Prostate gland (tissue), 2 donors: ENCODE data around the gene FAAP100. TPM values are rescaled to one million over a fixed set of nuclear protein-coding genes. Genes with fewer than 3 reads are reported as not detected.

Experiments
- DNase-seq: peaks from one replicate; pipeline ENCODE4 v3.0.0-alpha.2; 2019; ENCODE audit warnings: low spot score
- H3K27ac ChIP-seq, 2 donors: fragments of 200-600 bp; sonication (generic); 2 replicates each; pipeline ENCODE4 v1.5.1; 2017 to 2019
- H3K27me3 ChIP-seq: fragments of 200-600 bp; sonication (generic); replicated peaks from 2 replicates; pipeline ENCODE4 v1.5.1; 2019; ENCODE audit not compliant: insufficient read depth
- H3K36me3 ChIP-seq, 2 donors: fragments of 200-600 bp; sonication (generic); 1 replicate in 1 of 2; 2 replicates in 1 of 2; pipeline versions ENCODE4 v1.5.1 to v1.8.1; 2017 to 2019
- H3K4me1 ChIP-seq: fragments of 200-600 bp; sonication (generic); replicated peaks from 2 replicates; pipeline ENCODE4 v1.5.1; 2019
- H3K4me3 ChIP-seq, 2 donors: fragments of 200-600 bp; sonication (generic); 2 replicates each; pipeline ENCODE4 v1.5.1; 2017 to 2019
- H3K9me3 ChIP-seq: fragments of 200-600 bp; sonication (generic); 2 replicates; pipeline ENCODE4 v1.5.1; 2017
- POLR2A ChIP-seq: fragments of 450-650 bp; IDR thresholded peaks from one replicate; pipeline ENCODE4 v1.6.1; 2016; ENCODE audit warnings: antibody characterized with exemption, mild to moderate bottlenecking
- POLR2AphosphoS5 ChIP-seq: sonication (generic); formaldehyde crosslinking; IDR thresholded peaks from one replicate; pipeline ENCODE4 v1.6.1; 2017; ENCODE audit warnings: antibody characterized with exemption
- WGBS: methylation state at CpG from one replicate; pipeline ENCODE4 v1.1.5; 2018; 5-methylcytosine and 5-hydroxymethylcytosine counted together
- intact Hi-C: fragments of 100-400 bp; cut with DNase I; formaldehyde crosslinking; loops from one replicate; pipeline ENCODE4 v1.14.2; 2022
- total RNA-seq, 2 donors: library from RNA; depleted of rRNA; stranded (reverse); fragments of >200 nt; gene quantifications; one replicate each; pipeline ENCODE4 v1.1.0, GENCODE V29; 2016
- TF ChIP-seq, protein P1 (sequence below), 4 experiments: fragments of 200-600 bp in 2 of 4; fragments of 450-650 bp in 2 of 4; sonication (generic) in 2 of 4; IDR thresholded peaks; 1 replicate in 3 of 4; 2 replicates in 1 of 4; pipeline ENCODE4 v1.5.1; 2016 to 2019; ENCODE audit warnings: antibody characterized with exemption in 4 of 4, mild to moderate bottlenecking in 2 of 4, moderate library complexity in 2 of 4

Gene FAAP100
- total RNA-seq, 2 donors from 2014 or later = 27.8 to 44.4 TPM

GRCh38 chr17:81528651-81529436, 23.3 kb downstream of the FAAP100 start:
- H3K4me3 ChIP-seq = no peak overlapping the region
- no peak overlapping the region for H3K27ac ChIP-seq
- no peaks in the 10 kb centered on the region for H3K4me1 ChIP-seq
- H3K27me3 ChIP-seq = no peaks in the 10 kb centered on the region
- intact Hi-C loops = no loop called here
- no peaks in the 10 kb centered on the region for H3K36me3 ChIP-seq
- H3K9me3 ChIP-seq = no peaks in the 10 kb centered on the region
- WGBS = 78% methylated on average over 48 of the region's 62 CpGs
- TF ChIP-seq, protein P1, sequence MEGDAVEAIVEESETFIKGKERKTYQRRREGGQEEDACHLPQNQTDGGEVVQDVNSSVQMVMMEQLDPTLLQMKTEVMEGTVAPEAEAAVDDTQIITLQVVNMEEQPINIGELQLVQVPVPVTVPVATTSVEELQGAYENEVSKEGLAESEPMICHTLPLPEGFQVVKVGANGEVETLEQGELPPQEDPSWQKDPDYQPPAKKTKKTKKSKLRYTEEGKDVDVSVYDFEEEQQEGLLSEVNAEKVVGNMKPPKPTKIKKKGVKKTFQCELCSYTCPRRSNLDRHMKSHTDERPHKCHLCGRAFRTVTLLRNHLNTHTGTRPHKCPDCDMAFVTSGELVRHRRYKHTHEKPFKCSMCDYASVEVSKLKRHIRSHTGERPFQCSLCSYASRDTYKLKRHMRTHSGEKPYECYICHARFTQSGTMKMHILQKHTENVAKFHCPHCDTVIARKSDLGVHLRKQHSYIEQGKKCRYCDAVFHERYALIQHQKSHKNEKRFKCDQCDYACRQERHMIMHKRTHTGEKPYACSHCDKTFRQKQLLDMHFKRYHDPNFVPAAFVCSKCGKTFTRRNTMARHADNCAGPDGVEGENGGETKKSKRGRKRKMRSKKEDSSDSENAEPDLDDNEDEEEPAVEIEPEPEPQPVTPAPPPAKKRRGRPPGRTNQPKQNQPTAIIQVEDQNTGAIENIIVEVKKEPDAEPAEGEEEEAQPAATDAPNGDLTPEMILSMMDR (IDR thresholded peaks at IDR 0.05) = no peak
- TF ChIP-seq POLR2A (no peak), POLR2AphosphoS5 (no peak)
- DNase-seq = no peak

DNA sequence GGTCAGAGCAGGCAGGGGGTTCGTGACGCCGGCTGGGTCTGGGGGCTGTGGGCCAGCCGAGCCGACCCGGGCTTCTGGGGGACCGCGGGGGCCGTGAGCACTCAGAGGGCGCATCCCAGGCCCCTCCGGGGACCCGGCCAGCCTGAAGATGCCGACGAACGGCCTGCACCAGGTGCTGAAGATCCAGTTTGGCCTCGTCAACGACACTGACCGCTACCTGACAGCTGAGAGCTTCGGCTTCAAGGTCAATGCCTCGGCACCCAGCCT, 23.8 kb downstream of the FAAP100 start:
- Histone ChIP-seq H3K36me3 (no peaks in the 10 kb centered on the region), H3K27me3 (no peaks in the 10 kb centered on the region), H3K4me1 (no peaks in the 10 kb centered on the region), H3K9me3 (no peaks in the 10 kb centered on the region), H3K4me3 (no peak overlapping the region), H3K27ac (no peak overlapping the region)
- TF ChIP-seq POLR2A = no peak
- TF ChIP-seq, protein P1 (IDR thresholded peaks at IDR 0.05) = no peak
- no peak for TF ChIP-seq POLR2AphosphoS5
- intact Hi-C loops = no loop called here
- 59% methylated on average over 14 of the region's 20 CpGs for WGBS
- DNase-seq = no peak

GRCh38 chr17:81527591-81528383, 24.4 kb downstream of the FAAP100 start, which contains the start of gene FSCN2:
Gene FSCN2, plus strand, starts transcription at chr17:81528377. Its CDS starts 155 bp downstream, at chr17:81528532.
- no peak for DNase-seq
- Histone ChIP-seq H3K9me3 (no peaks in the 10 kb centered on the region), H3K36me3 (no peaks in the 10 kb centered on the region), H3K4me1 (no peaks in the 10 kb centered on the region), H3K4me3 (no peak within 1 kb of the TSS), H3K27ac (no peak within 1 kb of the TSS), H3K27me3 (no peaks in the 10 kb centered on the region)
- 27% methylated on average over 30 of the region's 42 CpGs for WGBS
- no peak for TF ChIP-seq POLR2A
- TF ChIP-seq, protein P1 (IDR thresholded peaks at IDR 0.05) = peak in 2 of 4 experiments; percentile 14 to 16
- intact Hi-C loops = no loop called here

- H3K4me1 ChIP-seq = no peaks in the 10 kb centered on the region
- no peak overlapping the region for H3K4me3 ChIP-seq
- intact Hi-C loops = no loop called here
- no peaks in the 10 kb centered on the region for H3K9me3 ChIP-seq
- no peak for DNase-seq
- WGBS = 85% methylated on average over 21 of the region's 21 CpGs
- H3K36me3 ChIP-seq = no peaks in the 10 kb centered on the region
- no peaks in the 10 kb centered on the region for H3K27me3 ChIP-seq
- TF ChIP-seq POLR2AphosphoS5 (no peak), POLR2A (no peak)
- TF ChIP-seq, protein P1 (IDR thresholded peaks at IDR 0.05) = no peak
- H3K27ac ChIP-seq = no peak overlapping the region
These were observed 25.2 kb downstream of the FAAP100 start for GRCh38 chr17:81526662-81527571.
